ENCODE data around the gene NQO1. TPM values are rescaled to one million over a fixed set of nuclear protein-coding genes. Genes with fewer than 3 reads are reported as not detected.

NQO1 gene
- total and polyA plus RNA-seq, 3 donors from 2014 or later = 6.6 to 13.5 (median 10.1) TPM

GRCh38 chr16:69672998-69673713 lies 53.2 kb downstream of the NQO1 start:
- H3K36me3 ChIP-seq (ENCODE audit: low read depth, missing control alignments) = no peaks in the 10 kb centered on the region
- no peak overlapping the region for H3K27ac ChIP-seq
- intact Hi-C loops (cut with DNase I; ENCODE audit: low total_unique reads) = no loop called here

GRCh38 chr16:69672315-69672997 lies 53.9 kb downstream of the NQO1 start:
- TF ChIP-seq POLR2A (IDR thresholded peaks at IDR 0.05) (no peak), CTCF (IDR thresholded peaks at IDR 0.05) (no peak)
- no peaks in the 10 kb centered on the region for H3K36me3 ChIP-seq (ENCODE audit: low read depth, missing control alignments)
- H3K9me3 ChIP-seq = no peaks in the 10 kb centered on the region
- no peak overlapping the region for H3K4me3 ChIP-seq
- intact Hi-C loops (cut with DNase I; ENCODE audit: low total_unique reads) = no loop called here
- no peak overlapping the region for H3K27ac ChIP-seq
- 89 to 92% methylated on average over 2 of the region's 2 CpGs for WGBS, 2 donors
- no peaks in the 10 kb centered on the region for H3K27me3 ChIP-seq
- no peaks in the 10 kb centered on the region for H3K4me1 ChIP-seq
- no peak for DNase-seq

More at GRCh38 chr16:69672998-69673713, 53.2 kb downstream of the NQO1 start:
- DNase-seq = no peak
- Histone ChIP-seq H3K4me3 (no peak overlapping the region), H3K9me3 (no peaks in the 10 kb centered on the region), H3K4me1 (no peaks in the 10 kb centered on the region), H3K27me3 (no peaks in the 10 kb centered on the region)
- TF ChIP-seq POLR2A (IDR thresholded peaks at IDR 0.05) = no peak
- TF ChIP-seq CTCF (IDR thresholded peaks at IDR 0.05) = no peak
- WGBS, 2 donors = 67 to 86% methylated on average over 3 of the region's 3 CpGs

GRCh38 chr16:69669577-69669976 lies 56.8 kb downstream of the NQO1 start:
- no peak for TF ChIP-seq CTCF (IDR thresholded peaks at IDR 0.05)
- TF ChIP-seq POLR2A (IDR thresholded peaks at IDR 0.05) = no peak
- Histone ChIP-seq H3K4me1 (no peaks in the 10 kb centered on the region), H3K36me3 (ENCODE audit: low read depth, missing control alignments) (no peaks in the 10 kb centered on the region), H3K9me3 (no peaks in the 10 kb centered on the region), H3K27me3 (no peaks in the 10 kb centered on the region), H3K27ac (no peak overlapping the region), H3K4me3 (no peak overlapping the region)
- no peak for DNase-seq
- intact Hi-C loops (cut with DNase I; ENCODE audit: low total_unique reads) = no loop called here
- WGBS, 2 donors = 80 to 81% methylated on average over 1 of the region's 1 CpG

- no peak for TF ChIP-seq POLR2A (IDR thresholded peaks at IDR 0.05)
- TF ChIP-seq CTCF (IDR thresholded peaks at IDR 0.05) = no peak
- H3K27me3 ChIP-seq = no peaks in the 10 kb centered on the region
- no peak overlapping the region for H3K27ac ChIP-seq
- no peaks in the 10 kb centered on the region for H3K4me1 ChIP-seq
- intact Hi-C loops (cut with DNase I; ENCODE audit: low total_unique reads) = no loop called here
- no peaks in the 10 kb centered on the region for H3K9me3 ChIP-seq
- no peaks in the 10 kb centered on the region for H3K36me3 ChIP-seq (ENCODE audit: low read depth, missing control alignments)
- no peak for DNase-seq
- H3K4me3 ChIP-seq = no peak overlapping the region
These were observed 62.5 kb downstream of the NQO1 start for GRCh38 chr16:69663846-69664245.

Data from testis (tissue), 3 donors.